PC-9 (cell line): ENCODE measurements around the gene TRIM77.
"Not testable (repeated sequence)": the region's sequence is repeated elsewhere in the genome, so short reads cannot be mapped to it uniquely, and the experiment has no call there.

Experiments
- EZH2 ChIP-seq: fragments of 200-600 bp; sonication (generic); IDR thresholded peaks from 2 replicates; pipeline ENCODE4 v1.8.0; 2017; ENCODE audit warnings: antibody characterized with exemption, low read depth
- TF ChIP-seq, protein P1 (sequence below): fragments of 200-600 bp; sonication (generic); conservative IDR thresholded peaks from 2 replicates; pipeline ENCODE4 v1.6.1; 2017; ENCODE audit warnings: mixed run types, antibody characterized with exemption, mild to moderate bottlenecking, moderate library complexity

DNA sequence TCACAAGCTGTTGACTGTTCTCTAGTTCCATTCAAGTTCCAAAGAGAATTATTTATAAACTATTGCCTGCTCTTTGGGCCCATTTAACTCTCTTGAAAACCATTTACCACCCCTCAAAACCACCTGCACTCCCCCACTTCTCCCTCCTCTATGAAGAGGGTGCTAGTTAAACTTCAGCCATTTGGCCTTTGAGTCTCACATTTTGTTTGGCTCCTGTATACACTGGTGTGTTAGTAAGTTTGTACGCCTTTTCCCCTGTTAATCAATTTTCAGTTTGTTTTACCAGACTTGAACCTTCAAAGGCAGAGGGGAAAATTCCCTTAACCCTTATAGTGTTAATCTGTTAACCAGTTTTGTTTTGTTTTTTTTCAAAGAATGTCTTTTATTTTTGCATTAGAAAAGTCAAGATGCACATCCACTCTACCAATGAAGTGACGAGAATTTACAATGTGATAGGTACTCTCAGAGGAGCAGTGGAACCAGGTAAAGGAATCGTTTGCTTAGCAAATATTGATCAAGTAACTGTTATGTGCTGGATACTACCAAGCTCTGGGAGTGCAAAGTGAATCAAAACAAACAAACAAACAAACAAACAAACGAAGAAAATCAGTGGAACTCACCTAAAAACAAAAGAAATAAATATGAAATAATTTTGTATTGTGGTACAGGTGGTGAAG lies 40.0 kb upstream of the TRIM77 start:
- not testable (repeated sequence) for TF ChIP-seq EZH2
- TF ChIP-seq, protein P1, sequence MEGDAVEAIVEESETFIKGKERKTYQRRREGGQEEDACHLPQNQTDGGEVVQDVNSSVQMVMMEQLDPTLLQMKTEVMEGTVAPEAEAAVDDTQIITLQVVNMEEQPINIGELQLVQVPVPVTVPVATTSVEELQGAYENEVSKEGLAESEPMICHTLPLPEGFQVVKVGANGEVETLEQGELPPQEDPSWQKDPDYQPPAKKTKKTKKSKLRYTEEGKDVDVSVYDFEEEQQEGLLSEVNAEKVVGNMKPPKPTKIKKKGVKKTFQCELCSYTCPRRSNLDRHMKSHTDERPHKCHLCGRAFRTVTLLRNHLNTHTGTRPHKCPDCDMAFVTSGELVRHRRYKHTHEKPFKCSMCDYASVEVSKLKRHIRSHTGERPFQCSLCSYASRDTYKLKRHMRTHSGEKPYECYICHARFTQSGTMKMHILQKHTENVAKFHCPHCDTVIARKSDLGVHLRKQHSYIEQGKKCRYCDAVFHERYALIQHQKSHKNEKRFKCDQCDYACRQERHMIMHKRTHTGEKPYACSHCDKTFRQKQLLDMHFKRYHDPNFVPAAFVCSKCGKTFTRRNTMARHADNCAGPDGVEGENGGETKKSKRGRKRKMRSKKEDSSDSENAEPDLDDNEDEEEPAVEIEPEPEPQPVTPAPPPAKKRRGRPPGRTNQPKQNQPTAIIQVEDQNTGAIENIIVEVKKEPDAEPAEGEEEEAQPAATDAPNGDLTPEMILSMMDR = not testable (repeated sequence)
